ENCODE data around the gene SYNDIG1. TPM values are rescaled to one million over a fixed set of nuclear protein-coding genes. Genes with fewer than 3 reads are reported as not detected.
"Not testable (repeated sequence)": the region's sequence is repeated elsewhere in the genome, so short reads cannot be mapped to it uniquely, and the experiment has no call there.

SYNDIG1 gene
- total RNA-seq, 1 donor, result not detected

DNA sequence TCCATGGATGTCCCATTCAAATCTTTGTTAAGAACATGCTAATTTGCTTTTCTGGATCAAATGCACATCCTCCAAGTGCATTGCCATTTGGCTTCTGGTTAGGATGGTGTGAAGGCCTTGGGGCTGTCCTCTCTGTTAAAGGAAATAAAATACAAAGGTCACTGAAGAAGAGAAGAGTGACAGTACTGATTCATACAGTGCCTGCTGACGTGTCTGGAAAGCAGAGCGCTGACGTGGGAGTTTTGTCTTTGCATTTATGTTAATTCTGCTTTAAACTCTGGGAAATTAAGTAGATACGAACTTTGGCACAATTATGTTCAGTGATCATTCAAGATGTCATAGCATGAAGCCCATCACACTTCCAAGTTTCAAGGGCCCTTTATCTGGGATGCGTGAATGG, 33.2 kb downstream of the SYNDIG1 start:
- H3K4me3 ChIP-seq (ENCODE audit: low read depth, low read length), result no peak overlapping the region
- DNase-seq (ENCODE audit: low read depth), result peak; percentile 2
- TF ChIP-seq CTCF (IDR thresholded peaks at IDR 0.05; ENCODE audit: insufficient read depth, low read depth, low read length), result no peak

DNA sequence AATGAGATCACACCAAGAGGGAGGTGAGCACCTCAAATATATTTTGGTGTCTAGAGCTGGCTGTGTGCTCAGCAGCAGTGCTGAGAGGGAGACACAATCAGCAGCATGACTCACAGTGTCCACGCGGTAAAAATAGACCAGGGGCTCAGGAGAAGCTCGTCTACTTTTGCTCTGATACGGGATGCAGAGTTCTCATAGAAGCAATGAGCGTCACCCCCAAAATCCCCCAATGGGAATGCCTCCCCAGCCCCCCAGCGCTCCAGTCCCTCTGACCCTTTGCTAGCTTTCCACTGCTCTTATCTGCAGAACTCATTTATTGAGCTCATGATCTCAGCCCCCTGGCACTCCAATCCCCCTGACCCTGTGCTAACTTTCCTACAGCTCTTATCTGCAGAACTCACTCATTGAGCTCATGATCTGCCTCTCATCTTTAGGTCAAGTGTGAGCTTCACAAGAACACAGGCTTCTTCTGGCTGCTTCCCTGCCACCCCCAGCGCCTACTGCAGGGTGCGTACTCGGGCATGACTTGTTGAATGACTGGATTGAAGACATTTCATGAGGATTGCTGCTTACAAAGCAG, 34.0 kb downstream of the SYNDIG1 start:
- no peak for TF ChIP-seq CTCF (IDR thresholded peaks at IDR 0.05; ENCODE audit: insufficient read depth, low read depth, low read length)
- H3K4me3 ChIP-seq (ENCODE audit: low read depth, low read length), result no peak overlapping the region
- DNase-seq (ENCODE audit: low read depth), result peak; percentile 3

GRCh38 chr20:24504331-24505285, 35.2 kb downstream of the SYNDIG1 start:
- H3K4me3 ChIP-seq (ENCODE audit: low read depth, low read length), result no peak overlapping the region
- DNase-seq (ENCODE audit: low read depth), result no peak
- no peak for TF ChIP-seq CTCF (IDR thresholded peaks at IDR 0.05; ENCODE audit: insufficient read depth, low read depth, low read length)

GRCh38 chr20:24506146-24506545, 36.7 kb downstream of the SYNDIG1 start:
- no peak for TF ChIP-seq CTCF (IDR thresholded peaks at IDR 0.05; ENCODE audit: insufficient read depth, low read depth, low read length)
- no peak for DNase-seq (ENCODE audit: low read depth)
- no peak overlapping the region for H3K4me3 ChIP-seq (ENCODE audit: low read depth, low read length)

GRCh38 chr20:24506696-24507095, 37.3 kb downstream of the SYNDIG1 start:
- no peak for DNase-seq (ENCODE audit: low read depth)
- H3K4me3 ChIP-seq (ENCODE audit: low read depth, low read length), result no peak overlapping the region
- TF ChIP-seq CTCF (IDR thresholded peaks at IDR 0.05; ENCODE audit: insufficient read depth, low read depth, low read length), result no peak

DNA sequence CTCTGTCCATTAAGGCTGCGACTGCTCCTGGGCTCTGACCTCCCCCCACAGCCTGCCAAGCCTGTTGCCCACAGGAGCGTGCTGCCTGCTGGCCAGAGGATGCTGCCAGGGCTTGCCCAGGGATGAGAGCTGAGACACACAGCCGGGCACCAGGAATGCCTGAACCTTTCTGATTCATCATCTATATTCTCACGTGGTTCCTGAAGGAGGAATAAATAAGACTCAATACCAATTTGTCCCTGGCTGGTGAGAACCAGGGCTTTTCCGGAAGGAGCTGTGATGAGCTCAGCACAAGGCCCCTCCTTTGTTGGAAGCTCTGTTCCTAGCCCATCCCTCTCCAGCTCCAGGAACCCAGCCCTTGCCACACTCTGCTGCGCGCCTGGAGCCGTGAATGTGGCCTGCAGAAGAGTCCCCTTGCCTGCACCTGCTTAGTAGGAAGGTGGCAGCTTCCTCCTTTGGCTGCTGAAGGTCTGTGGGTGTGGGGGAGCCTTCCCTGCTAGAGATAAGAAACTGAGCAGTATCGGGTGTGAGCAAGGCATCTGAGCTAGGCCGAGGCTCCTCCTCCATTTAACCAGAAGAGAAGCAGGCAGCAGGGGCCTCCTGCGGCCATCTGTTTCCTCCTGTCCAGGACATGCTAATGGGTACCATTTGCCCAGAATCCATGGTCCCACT, 37.9 kb downstream of the SYNDIG1 start:
- DNase-seq (ENCODE audit: low read depth), result no peak
- TF ChIP-seq CTCF (IDR thresholded peaks at IDR 0.05; ENCODE audit: insufficient read depth, low read depth, low read length), result no peak
- H3K4me3 ChIP-seq (ENCODE audit: low read depth, low read length), result no peak overlapping the region

DNA sequence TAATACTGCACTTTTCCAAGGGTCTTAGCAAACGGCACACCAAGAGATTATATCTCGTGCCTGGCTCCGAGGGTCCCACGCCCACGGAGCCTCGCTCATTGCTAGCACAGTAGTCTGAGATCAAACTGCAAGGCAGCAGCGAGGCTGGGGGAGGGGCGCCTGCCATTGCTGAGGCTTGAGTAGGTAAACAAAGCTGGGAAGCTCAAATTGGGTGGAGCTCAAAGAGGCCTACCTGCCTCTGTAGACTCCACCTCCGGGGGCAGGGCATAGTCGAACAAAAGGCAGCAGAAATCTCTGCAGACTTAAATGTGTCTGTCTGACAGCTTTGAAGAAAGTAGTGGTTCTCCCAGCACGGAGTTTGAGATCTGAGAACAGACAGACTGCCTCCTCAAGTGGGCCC, 43.0 kb downstream of the SYNDIG1 start:
- H3K4me3 ChIP-seq (ENCODE audit: low read depth, low read length); DNase-seq (ENCODE audit: low read depth): not testable (repeated sequence)

Measured in fibroblast of villous mesenchyme (primary cell).